ENCODE results near the gene RNF217.
A peak's percentile ranks its signal among the peaks of the same experiment; 100 is the strongest.

The RNF217 gene

GRCh38 chr6:125101631-125102030 lies 139.4 kb downstream of the RNF217 start:
- TF ChIP-seq, protein P1, sequence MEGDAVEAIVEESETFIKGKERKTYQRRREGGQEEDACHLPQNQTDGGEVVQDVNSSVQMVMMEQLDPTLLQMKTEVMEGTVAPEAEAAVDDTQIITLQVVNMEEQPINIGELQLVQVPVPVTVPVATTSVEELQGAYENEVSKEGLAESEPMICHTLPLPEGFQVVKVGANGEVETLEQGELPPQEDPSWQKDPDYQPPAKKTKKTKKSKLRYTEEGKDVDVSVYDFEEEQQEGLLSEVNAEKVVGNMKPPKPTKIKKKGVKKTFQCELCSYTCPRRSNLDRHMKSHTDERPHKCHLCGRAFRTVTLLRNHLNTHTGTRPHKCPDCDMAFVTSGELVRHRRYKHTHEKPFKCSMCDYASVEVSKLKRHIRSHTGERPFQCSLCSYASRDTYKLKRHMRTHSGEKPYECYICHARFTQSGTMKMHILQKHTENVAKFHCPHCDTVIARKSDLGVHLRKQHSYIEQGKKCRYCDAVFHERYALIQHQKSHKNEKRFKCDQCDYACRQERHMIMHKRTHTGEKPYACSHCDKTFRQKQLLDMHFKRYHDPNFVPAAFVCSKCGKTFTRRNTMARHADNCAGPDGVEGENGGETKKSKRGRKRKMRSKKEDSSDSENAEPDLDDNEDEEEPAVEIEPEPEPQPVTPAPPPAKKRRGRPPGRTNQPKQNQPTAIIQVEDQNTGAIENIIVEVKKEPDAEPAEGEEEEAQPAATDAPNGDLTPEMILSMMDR (IDR thresholded peaks at IDR 0.05; ENCODE audit: low read depth, low read length) = no peak
- in situ Hi-C loops (cut with HindIII; ENCODE audit: low sequenced_read_pairs) = no loop called here
- no peak overlapping the region for H3K4me3 ChIP-seq (ENCODE audit: low read depth, low read length)
- DNase-seq (ENCODE audit: low read depth, low spot score) = no peak

DNA sequence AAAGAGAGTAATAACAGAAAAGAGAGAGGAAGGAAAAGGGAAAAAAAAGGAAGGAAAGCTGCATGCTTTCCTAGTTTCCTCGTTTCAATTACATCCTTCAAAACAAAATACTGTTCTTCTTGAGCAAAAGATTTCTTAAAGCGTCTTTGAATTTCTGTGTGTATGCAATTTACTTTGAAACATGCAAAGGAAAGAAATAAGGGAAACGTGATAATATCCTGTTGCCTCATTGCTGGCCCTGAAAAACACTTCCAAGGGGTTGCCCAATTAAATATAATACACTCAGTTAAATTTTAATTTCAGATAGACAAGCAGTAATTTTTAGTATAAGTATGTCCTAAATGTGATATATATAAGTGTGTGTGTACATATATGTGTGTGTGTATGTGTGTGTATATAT lies 140.2 kb downstream of the RNF217 start:
- TF ChIP-seq, protein P1 (IDR thresholded peaks at IDR 0.05; ENCODE audit: low read depth, low read length) = no peak
- in situ Hi-C loops (cut with HindIII; ENCODE audit: low sequenced_read_pairs) = no loop called here
- no peak for DNase-seq (ENCODE audit: low read depth, low spot score)
- no peak overlapping the region for H3K4me3 ChIP-seq (ENCODE audit: low read depth, low read length)

- no peak overlapping the region for H3K4me3 ChIP-seq (ENCODE audit: low read depth, low read length)
- in situ Hi-C loops (cut with HindIII; ENCODE audit: low sequenced_read_pairs) = no loop called here
- peak; percentile 87 for DNase-seq (ENCODE audit: low read depth, low spot score)
- TF ChIP-seq, protein P1 (IDR thresholded peaks at IDR 0.05; ENCODE audit: low read depth, low read length) = no peak
Observed at GRCh38 chr6:125102891-125103290, 140.7 kb downstream of the RNF217 start.

GRCh38 chr6:125104425-125104824 lies 142.2 kb downstream of the RNF217 start:
- no peak overlapping the region for H3K4me3 ChIP-seq (ENCODE audit: low read depth, low read length)
- in situ Hi-C loops (cut with HindIII; ENCODE audit: low sequenced_read_pairs) = no loop called here
- peak; percentile 89 for DNase-seq (ENCODE audit: low read depth, low spot score)
- TF ChIP-seq, protein P1 (IDR thresholded peaks at IDR 0.05; ENCODE audit: low read depth, low read length) = no peak

GRCh38 chr6:125107048-125107447 lies 144.8 kb downstream of the RNF217 start:
- in situ Hi-C loops (cut with HindIII; ENCODE audit: low sequenced_read_pairs) = no loop called here
- no peak overlapping the region for H3K4me3 ChIP-seq (ENCODE audit: low read depth, low read length)
- no peak for DNase-seq (ENCODE audit: low read depth, low spot score)
- TF ChIP-seq, protein P1 (IDR thresholded peaks at IDR 0.05; ENCODE audit: low read depth, low read length) = no peak

- no peak overlapping the region for H3K4me3 ChIP-seq (ENCODE audit: low read depth, low read length)
- in situ Hi-C loops (cut with HindIII; ENCODE audit: low sequenced_read_pairs) = no loop called here
- DNase-seq (ENCODE audit: low read depth, low spot score) = no peak
- TF ChIP-seq, protein P1 (IDR thresholded peaks at IDR 0.05; ENCODE audit: low read depth, low read length) = no peak
Observed at GRCh38 chr6:125107896-125108295, 145.7 kb downstream of the RNF217 start.

- in situ Hi-C loops (cut with HindIII; ENCODE audit: low sequenced_read_pairs) = no loop called here
Observed at GRCh38 chr6:125110056-125110455, 147.8 kb downstream of the RNF217 start.

More at GRCh38 chr6:125110056-125110455, 147.8 kb downstream of the RNF217 start:
- TF ChIP-seq, protein P1 (IDR thresholded peaks at IDR 0.05; ENCODE audit: low read depth, low read length) = no peak
- no peak for DNase-seq (ENCODE audit: low read depth, low spot score)
- no peak overlapping the region for H3K4me3 ChIP-seq (ENCODE audit: low read depth, low read length)
